ENCODE data around the gene VSTM4. TPM values are rescaled to one million over a fixed set of nuclear protein-coding genes. Genes with fewer than 3 reads are reported as not detected.

The VSTM4 gene
- total and polyA plus RNA-seq, 4 donors, result 1.0 to 3.1 (median 2.0) TPM

GRCh38 chr10:49033939-49034338, 81.4 kb downstream of the VSTM4 start:
- no peak overlapping the region for H3K9ac ChIP-seq (ENCODE audit: low read depth in 1 of 2, low read length in 2 of 2)
- no peak for DNase-seq (ENCODE audit: low spot score)
- H3K36me3 ChIP-seq (ENCODE audit: control insufficient read depth in 4 of 4, insufficient read depth in 3 of 4, low read depth in 1 of 4, low read length in 3 of 4), result no peaks in the 10 kb centered on the region
- WGBS, result 93% methylated on average over 1 of the region's 1 CpG
- H3K9me3 ChIP-seq (ENCODE audit: control insufficient read depth in 4 of 4, low read length in 3 of 4), result no peaks in the 10 kb centered on the region
- no peaks in the 10 kb centered on the region for H3K27me3 ChIP-seq (ENCODE audit: control insufficient read depth in 4 of 4, insufficient read depth in 4 of 4, low read length in 3 of 4)
- TF ChIP-seq YY1 (IDR thresholded peaks at IDR 0.05) (no peak), JUND (IDR thresholded peaks at IDR 0.05) (no peak), RXRA (IDR thresholded peaks at IDR 0.05) (no peak)
- H3K4me3 ChIP-seq (ENCODE audit: low read depth in 1 of 3, low read length in 3 of 3), result no peak overlapping the region
- no peak overlapping the region for H3K27ac ChIP-seq (ENCODE audit: low read depth in 1 of 2, low read length in 2 of 2)
- H3K4me1 ChIP-seq (ENCODE audit: control insufficient read depth in 4 of 4, insufficient read depth in 4 of 4, low read length in 3 of 4), result peaks cover 0 to under 1% (median under 1%) of the 10 kb centered on the region in 4 donors

GRCh38 chr10:49029666-49030065, 85.7 kb downstream of the VSTM4 start:
- WGBS, result 94% methylated on average over 1 of the region's 1 CpG
- H3K9ac ChIP-seq (ENCODE audit: low read depth in 1 of 2, low read length in 2 of 2), result no peak overlapping the region
- no peaks in the 10 kb centered on the region for H3K36me3 ChIP-seq (ENCODE audit: control insufficient read depth in 4 of 4, insufficient read depth in 3 of 4, low read depth in 1 of 4, low read length in 3 of 4)

More at GRCh38 chr10:49029666-49030065, 85.7 kb downstream of the VSTM4 start:
- no peak for TF ChIP-seq SP1 (IDR thresholded peaks at IDR 0.05)
- no peak for TF ChIP-seq JUND (IDR thresholded peaks at IDR 0.05)
- no peak for TF ChIP-seq REST (IDR thresholded peaks at IDR 0.05)
- TF ChIP-seq TAF1 (conservative IDR thresholded peaks at IDR 0.05), result no peak
- no peak for TF ChIP-seq RXRA (IDR thresholded peaks at IDR 0.05)
- no peak for TF ChIP-seq GABPA (IDR thresholded peaks at IDR 0.05 in 1 of 2, conservative IDR thresholded peaks at IDR 0.05 in 1 of 2)
- TF ChIP-seq MAX (IDR thresholded peaks at IDR 0.05), result no peak
- no peak for TF ChIP-seq CTCF (IDR thresholded peaks at IDR 0.05; ENCODE audit: low read depth, low read length, missing input control)
- no peak for TF ChIP-seq RAD21 (IDR thresholded peaks at IDR 0.05)
- TF ChIP-seq ZBTB33 (IDR thresholded peaks at IDR 0.05), result no peak
- TF ChIP-seq NR2F2 (IDR thresholded peaks at IDR 0.05), result no peak
- no peak for TF ChIP-seq ATF3 (IDR thresholded peaks at IDR 0.05)
- TF ChIP-seq FOXA1 (IDR thresholded peaks at IDR 0.05), result no peak
- TF ChIP-seq YY1 (IDR thresholded peaks at IDR 0.05), result no peak
- no peak for TF ChIP-seq HNF4G (IDR thresholded peaks at IDR 0.05)
- DNase-seq (ENCODE audit: low spot score), result no peak
- H3K27me3 ChIP-seq (ENCODE audit: control insufficient read depth in 4 of 4, insufficient read depth in 4 of 4, low read length in 3 of 4), result no peaks in the 10 kb centered on the region
- no peaks in the 10 kb centered on the region for H3K9me3 ChIP-seq (ENCODE audit: control insufficient read depth in 4 of 4, low read length in 3 of 4)
- peaks cover 2 to 15% (median 12%) of the 10 kb centered on the region in 4 donors for H3K4me1 ChIP-seq (ENCODE audit: control insufficient read depth in 4 of 4, insufficient read depth in 4 of 4, low read length in 3 of 4)
- H3K4me3 ChIP-seq (ENCODE audit: low read depth in 1 of 3, low read length in 3 of 3), result no peak overlapping the region
- H3K27ac ChIP-seq (ENCODE audit: low read depth in 1 of 2, low read length in 2 of 2), result no peak overlapping the region

Data from liver (tissue), 9 donors.